ACC112 (cell line): ENCODE measurements around the gene NT5C1A.

Source experiments
- H2AFZ ChIP-seq: fragments of 200-600 bp; sonication (generic); one replicate; pipeline ENCODE4 v1.6.0; 2017; ENCODE audit warnings: antibody characterized with exemption, low read length; ENCODE audit not compliant: unreplicated experiment
- H3K27ac ChIP-seq: fragments of 200-600 bp; sonication (generic); 2 replicates; pipeline ENCODE4 v1.5.1; 2014; ENCODE audit warnings: low read depth, mild to moderate bottlenecking, antibody characterized with exemption, low read length, moderate library complexity
- H3K27me3 ChIP-seq: fragments of 200-600 bp; sonication (generic); 2 replicates; pipeline ENCODE4 v1.6.1; 2014; ENCODE audit warnings: mild to moderate bottlenecking, antibody characterized with exemption, low read length, moderate library complexity, mixed read lengths; ENCODE audit not compliant: insufficient read depth
- H3K36me3 ChIP-seq: fragments of 200-600 bp; sonication (generic); 2 replicates; pipeline ENCODE4 v1.6.1; 2016; ENCODE audit warnings: mild to moderate bottlenecking, antibody characterized with exemption, low read length, moderate library complexity, mixed read lengths; ENCODE audit not compliant: insufficient read depth
- H3K4me1 ChIP-seq: fragments of 200-600 bp; sonication (generic); one replicate; pipeline ENCODE4 v1.6.1; 2016; ENCODE audit warnings: low read length, mixed read lengths; ENCODE audit not compliant: insufficient read depth, unreplicated experiment, control insufficient read depth
- H3K4me3 ChIP-seq: fragments of 200-600 bp; sonication (generic); 2 replicates; pipeline ENCODE4 v1.5.1; 2014; ENCODE audit warnings: mild to moderate bottlenecking, low read depth, low read length
- H3K79me2 ChIP-seq: fragments of 200-600 bp; sonication (generic); one replicate; pipeline ENCODE4 v1.6.0; 2016; ENCODE audit warnings: low read length; ENCODE audit not compliant: control insufficient read depth, unreplicated experiment, insufficient read depth

The NT5C1A gene

DNA sequence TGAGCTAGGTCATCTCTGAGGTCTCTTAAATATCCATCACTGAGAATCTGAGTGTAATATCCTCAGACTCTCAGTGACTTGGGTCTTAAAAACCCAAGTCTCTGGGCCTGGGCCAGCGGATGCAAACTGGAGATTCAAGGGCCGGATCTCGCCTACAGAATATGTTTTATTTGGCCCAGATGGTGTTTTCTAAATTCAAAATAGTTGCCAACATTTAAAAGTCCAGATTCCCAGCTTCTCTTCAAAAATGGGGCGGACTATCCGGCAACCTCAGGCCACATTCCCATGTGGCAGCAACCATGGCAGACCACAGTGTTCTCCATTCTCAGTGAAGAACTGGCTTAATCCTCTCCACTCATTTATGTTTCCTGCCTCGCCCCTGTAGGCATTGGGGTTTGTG, 19.8 kb downstream of the NT5C1A start:
- no peak overlapping the region for H3K4me3 ChIP-seq
- no peaks in the 10 kb centered on the region for H3K36me3 ChIP-seq
- peaks cover 3% of the 10 kb centered on the region for H3K4me1 ChIP-seq
- H3K79me2 ChIP-seq, result no peaks in the 10 kb centered on the region
- no peak overlapping the region for H3K27ac ChIP-seq
- no peak overlapping the region for H2AFZ ChIP-seq
- 0 out of 2 replicates have a peak, but pooled peaks cover 10% of the 10 kb centered on the region for H3K27me3 ChIP-seq

DNA sequence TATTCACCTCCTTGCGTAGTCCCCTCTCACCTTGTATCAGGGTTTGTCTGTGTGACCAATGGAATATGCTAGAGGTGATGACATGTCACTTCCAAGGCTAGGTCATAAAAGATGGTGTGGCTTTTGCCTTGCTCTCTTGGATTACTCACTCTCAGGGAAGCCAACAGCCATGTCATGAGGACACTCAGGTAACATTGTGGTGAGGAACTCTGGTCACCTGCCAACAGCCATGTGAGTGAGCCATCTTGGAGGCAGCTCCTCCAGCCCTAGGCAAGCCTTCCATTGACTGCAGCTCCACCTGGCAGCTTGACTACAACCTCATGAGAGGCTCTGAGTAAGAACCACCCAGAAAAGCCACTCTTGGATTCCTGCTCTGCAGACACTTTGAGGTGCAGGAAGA, 21.5 kb downstream of the NT5C1A start:
- H3K27ac ChIP-seq, result no peak overlapping the region
- no peaks in the 10 kb centered on the region for H3K79me2 ChIP-seq
- H3K27me3 ChIP-seq, result 0 out of 2 replicates have a peak, but pooled peaks cover 10% of the 10 kb centered on the region
- H2AFZ ChIP-seq, result no peak overlapping the region
- H3K4me1 ChIP-seq, result peaks cover 12% of the 10 kb centered on the region
- no peaks in the 10 kb centered on the region for H3K36me3 ChIP-seq
- H3K4me3 ChIP-seq, result no peak overlapping the region

DNA sequence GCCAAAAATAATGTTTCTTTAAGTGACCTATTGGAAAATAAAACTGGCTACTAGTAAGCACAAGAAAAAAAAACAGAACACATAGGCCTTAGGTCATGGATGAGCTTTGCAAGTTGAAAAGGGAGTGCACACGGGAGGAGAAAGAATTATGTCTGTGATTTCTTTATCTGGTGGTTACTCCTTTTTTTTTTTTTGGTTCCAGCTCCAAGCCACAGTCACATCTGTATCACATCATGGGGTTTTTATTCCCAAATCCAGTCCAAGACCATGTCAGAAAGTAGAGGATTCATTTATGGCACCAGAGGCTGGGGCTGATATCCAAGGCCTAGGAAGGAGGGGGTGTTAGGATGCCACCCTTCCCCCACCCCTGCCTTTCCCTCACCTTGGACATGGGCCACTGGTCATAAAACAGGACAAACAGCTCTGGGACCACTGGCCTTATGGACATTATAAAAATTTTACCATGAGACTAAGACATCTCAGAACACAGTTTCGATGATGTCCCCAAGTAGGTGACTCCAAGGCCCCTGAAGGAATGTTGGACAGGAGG, 22.2 kb downstream of the NT5C1A start:
- Histone ChIP-seq H2AFZ (no peak overlapping the region), H3K27me3 (0 out of 2 replicates have a peak, but pooled peaks cover 10% of the 10 kb centered on the region), H3K79me2 (no peaks in the 10 kb centered on the region), H3K36me3 (no peaks in the 10 kb centered on the region), H3K4me1 (peaks cover 12% of the 10 kb centered on the region), H3K27ac (no peak overlapping the region), H3K4me3 (no peak overlapping the region)

DNA sequence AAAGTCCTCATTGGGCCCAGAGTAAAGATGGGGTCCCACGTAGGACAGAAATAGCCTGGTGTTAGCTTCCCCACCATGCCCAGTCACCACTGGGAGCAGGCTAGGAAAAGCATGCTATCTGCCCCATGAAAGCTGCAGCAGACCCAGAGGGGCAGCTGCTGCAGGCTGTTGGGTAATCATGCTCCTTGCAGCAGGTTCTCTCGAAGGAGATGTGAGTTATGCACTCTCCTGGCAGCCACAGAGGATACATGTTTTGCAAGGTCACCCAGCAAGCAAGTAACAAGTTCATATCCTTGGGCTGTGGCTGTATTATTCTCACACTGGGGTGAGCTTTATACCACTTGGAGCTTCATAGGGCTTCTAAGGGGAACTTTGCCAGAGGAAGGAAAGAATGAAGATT, 23.4 kb downstream of the NT5C1A start:
- Histone ChIP-seq H3K4me3 (no peak overlapping the region), H3K79me2 (no peaks in the 10 kb centered on the region), H3K27me3 (no peaks in the 10 kb centered on the region)

DNA sequence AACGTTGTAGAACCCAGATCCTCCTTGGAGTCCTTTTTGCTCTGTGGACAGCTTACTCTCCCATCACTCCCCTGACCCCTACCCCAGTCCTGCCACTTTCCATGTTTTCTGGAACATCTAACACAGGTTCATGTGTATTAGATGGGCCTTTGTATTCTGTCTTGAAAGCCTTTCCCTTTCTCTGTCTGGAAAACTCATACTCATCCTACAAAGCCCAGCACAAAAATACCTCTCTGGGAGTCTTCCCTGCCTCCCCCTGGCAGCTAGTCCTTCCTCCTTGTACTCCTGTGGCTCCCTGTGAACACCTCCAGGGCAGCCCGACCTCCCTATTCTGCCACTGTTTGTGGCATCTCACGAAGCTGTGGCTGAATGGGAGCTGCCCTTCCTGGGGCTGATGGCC, 24.7 kb downstream of the NT5C1A start:
- Histone ChIP-seq H3K79me2 (no peaks in the 10 kb centered on the region), H2AFZ (no peak overlapping the region), H3K36me3 (no peaks in the 10 kb centered on the region), H3K4me3 (no peak overlapping the region), H3K27me3 (no peaks in the 10 kb centered on the region), H3K4me1 (peaks cover 22% of the 10 kb centered on the region), H3K27ac (no peak overlapping the region)

More for the DNA sequence above, 23.4 kb downstream of the NT5C1A start:
- Histone ChIP-seq H2AFZ (no peak overlapping the region), H3K4me1 (peaks cover 14% of the 10 kb centered on the region), H3K36me3 (no peaks in the 10 kb centered on the region), H3K27ac (no peak overlapping the region)

DNA sequence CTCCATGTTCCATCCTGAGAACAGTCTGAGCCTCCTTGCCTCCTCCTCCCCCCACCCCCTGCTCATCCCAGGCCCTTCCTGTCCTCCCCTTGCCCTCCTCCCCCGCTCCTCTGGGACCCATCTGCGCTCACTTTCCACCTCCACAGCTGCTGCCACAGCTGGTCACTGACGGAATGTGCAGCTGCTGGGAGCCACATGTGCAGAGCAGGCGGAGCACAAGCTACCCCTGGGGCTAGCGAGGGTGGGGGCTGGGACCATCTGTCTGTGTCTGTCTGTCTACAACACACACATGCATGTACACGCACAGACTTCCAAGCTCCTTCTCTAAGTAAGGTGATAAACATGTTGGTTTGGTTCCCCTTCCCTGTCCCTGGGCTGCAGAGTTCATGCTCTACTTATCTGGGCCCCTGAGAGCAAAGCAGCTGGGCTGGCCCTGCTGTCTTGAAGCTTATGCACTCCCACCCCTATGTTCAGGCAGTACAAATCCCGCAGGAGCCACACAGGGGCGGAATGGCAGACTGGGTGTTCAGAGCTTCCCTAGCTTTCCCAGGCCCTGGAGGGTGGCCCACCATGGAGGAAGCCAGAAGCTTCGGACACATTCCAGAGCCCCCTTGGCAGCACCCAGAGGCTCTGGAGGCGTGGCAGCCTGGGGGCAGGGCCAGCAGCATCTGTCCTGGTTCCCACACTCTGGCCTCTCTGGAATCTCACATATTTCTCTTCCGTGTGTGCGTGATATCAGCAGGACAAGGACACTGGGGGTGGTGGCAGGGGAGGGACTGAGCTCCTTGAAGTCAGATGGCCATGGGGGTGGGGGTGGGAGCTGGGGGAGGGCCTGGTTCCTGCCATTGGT, 25.4 kb downstream of the NT5C1A start:
- H3K27ac ChIP-seq, result no peak overlapping the region
- H3K4me3 ChIP-seq, result no peak overlapping the region
- H3K79me2 ChIP-seq, result no peaks in the 10 kb centered on the region
- no peaks in the 10 kb centered on the region for H3K36me3 ChIP-seq
- H2AFZ ChIP-seq, result no peak overlapping the region
- no peaks in the 10 kb centered on the region for H3K27me3 ChIP-seq
- peaks cover 25% of the 10 kb centered on the region for H3K4me1 ChIP-seq

DNA sequence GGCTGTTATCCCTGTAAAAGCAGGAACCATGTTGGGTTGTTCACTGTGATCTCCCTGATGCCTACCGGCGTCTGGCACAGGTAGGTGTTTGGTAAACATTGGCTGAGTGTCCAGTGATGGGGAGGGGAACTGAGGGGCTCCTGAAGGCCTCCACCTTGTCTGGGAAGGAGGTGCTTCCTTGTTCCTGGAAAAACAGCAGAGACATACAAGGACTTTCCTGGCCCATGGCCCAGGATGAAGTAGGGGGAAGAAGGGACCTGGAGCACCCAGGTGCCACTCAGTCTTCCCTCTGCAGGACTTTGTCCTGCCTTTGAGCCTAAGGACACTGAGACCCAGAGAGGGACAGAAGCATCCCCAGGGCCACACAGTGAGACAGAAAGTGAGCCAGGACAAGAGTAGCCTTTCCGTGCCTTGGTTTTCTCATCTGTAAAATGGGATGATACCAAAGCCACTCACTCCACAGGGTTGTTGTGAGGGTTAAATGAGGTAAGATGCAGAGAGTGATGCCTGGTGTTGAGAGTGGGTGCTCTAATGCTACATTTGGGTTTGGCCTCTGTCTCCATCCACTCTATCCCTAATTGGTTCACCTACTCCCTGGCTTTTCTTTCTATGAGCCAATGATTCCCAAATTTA, 26.4 kb downstream of the NT5C1A start:
- Histone ChIP-seq H3K79me2 (no peaks in the 10 kb centered on the region), H2AFZ (no peak overlapping the region), H3K4me3 (no peak overlapping the region), H3K4me1 (peaks cover 25% of the 10 kb centered on the region), H3K36me3 (no peaks in the 10 kb centered on the region), H3K27ac (no peak overlapping the region), H3K27me3 (no peaks in the 10 kb centered on the region)

DNA sequence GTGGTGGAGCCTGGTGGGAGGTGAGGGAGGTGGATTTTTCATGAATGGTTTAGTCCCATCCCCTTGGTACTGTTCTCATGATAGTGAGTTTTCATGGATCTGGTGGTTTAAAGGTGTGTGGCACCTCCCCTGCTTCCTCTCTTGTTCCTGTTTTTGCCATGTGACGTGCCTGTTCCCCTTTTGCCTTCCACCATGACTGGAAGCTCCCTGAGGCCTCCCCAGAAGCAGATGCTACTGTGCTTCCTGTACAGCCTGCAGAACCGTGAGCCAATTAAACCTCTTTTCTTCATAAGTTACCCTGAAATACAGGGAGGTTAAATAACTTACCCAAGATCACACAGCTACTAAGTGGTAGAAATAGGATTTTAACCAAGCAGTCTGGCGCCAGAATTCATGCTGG, 28.2 kb downstream of the NT5C1A start:
- H3K79me2 ChIP-seq, result no peaks in the 10 kb centered on the region
- peaks cover 25% of the 10 kb centered on the region for H3K4me1 ChIP-seq
- no peaks in the 10 kb centered on the region for H3K36me3 ChIP-seq
- H3K4me3 ChIP-seq, result no peak overlapping the region
- H3K27ac ChIP-seq, result no peak overlapping the region
- H2AFZ ChIP-seq, result no peak overlapping the region
- H3K27me3 ChIP-seq, result peaks cover 8% of the 10 kb centered on the region; the same call in 1 of the 2 replicates

DNA sequence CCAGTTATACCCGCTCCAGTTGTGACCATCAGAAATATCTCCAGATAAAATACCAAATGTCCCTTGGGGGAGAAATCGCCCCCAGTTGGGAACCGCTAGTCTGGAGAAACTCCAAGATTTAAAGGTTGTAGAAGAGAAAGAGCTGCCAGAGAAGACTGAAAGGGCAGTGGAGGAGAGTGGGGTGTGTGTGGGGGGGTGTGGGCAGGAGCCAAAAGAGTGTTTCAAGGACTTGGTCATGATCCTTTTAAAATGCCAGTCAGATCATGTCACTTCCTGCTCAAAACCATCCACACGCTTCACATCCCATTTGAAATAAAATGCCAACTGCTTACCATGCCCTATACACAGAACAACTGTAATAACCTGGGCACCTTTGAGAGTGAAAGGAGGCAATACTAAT, 29.1 kb downstream of the NT5C1A start:
- no peaks in the 10 kb centered on the region for H3K79me2 ChIP-seq
- H2AFZ ChIP-seq, result no peak overlapping the region
- H3K27me3 ChIP-seq, result peaks cover 11% of the 10 kb centered on the region; the same call in 1 of the 2 replicates
- no peak overlapping the region for H3K4me3 ChIP-seq
- H3K4me1 ChIP-seq, result peaks cover 25% of the 10 kb centered on the region
- peak overlapping the region; percentile 53 for H3K27ac ChIP-seq
- H3K36me3 ChIP-seq, result no peaks in the 10 kb centered on the region

DNA sequence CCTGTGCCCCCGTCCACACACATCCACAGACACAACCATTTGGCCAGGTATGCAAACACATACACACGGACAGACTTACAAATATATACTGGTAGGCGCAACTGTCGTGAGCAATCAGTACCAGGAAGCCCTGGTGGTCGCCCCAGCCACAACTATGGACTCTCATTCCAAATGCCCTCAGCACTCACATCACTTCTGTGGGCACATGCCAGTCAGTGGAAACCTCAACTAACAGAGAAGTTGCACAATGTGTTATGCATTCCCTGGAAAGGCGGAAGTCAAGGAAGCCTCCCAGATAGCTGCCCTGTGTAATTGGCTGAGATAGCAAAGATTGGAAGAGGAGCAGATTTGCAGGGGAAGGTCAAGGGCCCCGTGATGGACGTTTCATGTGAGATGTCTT, 31.0 kb downstream of the NT5C1A start:
- H3K79me2 ChIP-seq, result no peaks in the 10 kb centered on the region
- H3K36me3 ChIP-seq, result no peaks in the 10 kb centered on the region
- H3K27me3 ChIP-seq, result peaks cover 13% of the 10 kb centered on the region; the same call in 1 of the 2 replicates
- no peak overlapping the region for H3K27ac ChIP-seq
- no peak overlapping the region for H3K4me3 ChIP-seq
- no peak overlapping the region for H2AFZ ChIP-seq
- H3K4me1 ChIP-seq, result peaks cover 15% of the 10 kb centered on the region
